NCI-H2227 treated with DMSO at 0.1 percent for 48 hours (cell line): ENCODE results near the gene ARHGEF7.
"Not testable (repeated sequence)": the region's sequence is repeated elsewhere in the genome, so short reads cannot be mapped to it uniquely, and the experiment has no call there.

Experiments used
- DNase-seq: peaks from one replicate; lab custom pipeline; 2025; lab: John Stamatoyannopoulos, UW

The ARHGEF7 gene

GRCh38 chr13:111115061-111115964, at the start of gene ARHGEF7:
Gene ARHGEF7 (plus strand): TSS chr13:111115310. CDS start chr13:111115527, 217 bp downstream.
- DNase-seq: no peak

- DNase-seq: no peak
Measured at GRCh38 chr13:111065698-111066097, 49.4 kb upstream of the ARHGEF7 start.

- no peak for DNase-seq
Measured at GRCh38 chr13:111066544-111066943, 48.6 kb upstream of the ARHGEF7 start.

- DNase-seq: no peak
Measured at GRCh38 chr13:111068009-111068350, 47.1 kb upstream of the ARHGEF7 start.

- not testable (repeated sequence) for DNase-seq
Measured at GRCh38 chr13:111071120-111071519, 44.0 kb upstream of the ARHGEF7 start.

- DNase-seq: not testable (repeated sequence)
Measured at GRCh38 chr13:111071526-111071925, 43.6 kb upstream of the ARHGEF7 start.

GRCh38 chr13:111074826-111075225, 40.3 kb upstream of the ARHGEF7 start:
- no peak for DNase-seq

- no peak for DNase-seq
Measured at GRCh38 chr13:111076155-111077013, 38.7 kb upstream of the ARHGEF7 start.

GRCh38 chr13:111079375-111079774, 35.7 kb upstream of the ARHGEF7 start:
- no peak for DNase-seq

GRCh38 chr13:111080642-111081041, 34.5 kb upstream of the ARHGEF7 start:
- DNase-seq: no peak

GRCh38 chr13:111082240-111082639, 32.9 kb upstream of the ARHGEF7 start:
- no peak for DNase-seq

- DNase-seq: not testable (repeated sequence)
Measured at GRCh38 chr13:111082769-111083168, 32.3 kb upstream of the ARHGEF7 start.

GRCh38 chr13:111083693-111084092, 31.4 kb upstream of the ARHGEF7 start:
- DNase-seq: not testable (repeated sequence)

- DNase-seq: no peak
Measured at GRCh38 chr13:111090169-111090568, 24.9 kb upstream of the ARHGEF7 start.

GRCh38 chr13:111092685-111093084, 22.4 kb upstream of the ARHGEF7 start:
- DNase-seq: no peak

GRCh38 chr13:111093136-111093535, 22.0 kb upstream of the ARHGEF7 start:
- DNase-seq: no peak

- no peak for DNase-seq
Measured at GRCh38 chr13:111093634-111094033, 21.5 kb upstream of the ARHGEF7 start.

- DNase-seq: no peak
Measured at GRCh38 chr13:111095031-111095840, 19.9 kb upstream of the ARHGEF7 start.

GRCh38 chr13:111095911-111096501, 19.1 kb upstream of the ARHGEF7 start:
- DNase-seq: no peak

- no peak for DNase-seq
Measured at GRCh38 chr13:111099290-111099689, 15.8 kb upstream of the ARHGEF7 start.

- no peak for DNase-seq
Measured at GRCh38 chr13:111110054-111110453, 5.1 kb upstream of the ARHGEF7 start.
